ENCODE measurements around the gene CDC6.

The CDC6 gene

DNA sequence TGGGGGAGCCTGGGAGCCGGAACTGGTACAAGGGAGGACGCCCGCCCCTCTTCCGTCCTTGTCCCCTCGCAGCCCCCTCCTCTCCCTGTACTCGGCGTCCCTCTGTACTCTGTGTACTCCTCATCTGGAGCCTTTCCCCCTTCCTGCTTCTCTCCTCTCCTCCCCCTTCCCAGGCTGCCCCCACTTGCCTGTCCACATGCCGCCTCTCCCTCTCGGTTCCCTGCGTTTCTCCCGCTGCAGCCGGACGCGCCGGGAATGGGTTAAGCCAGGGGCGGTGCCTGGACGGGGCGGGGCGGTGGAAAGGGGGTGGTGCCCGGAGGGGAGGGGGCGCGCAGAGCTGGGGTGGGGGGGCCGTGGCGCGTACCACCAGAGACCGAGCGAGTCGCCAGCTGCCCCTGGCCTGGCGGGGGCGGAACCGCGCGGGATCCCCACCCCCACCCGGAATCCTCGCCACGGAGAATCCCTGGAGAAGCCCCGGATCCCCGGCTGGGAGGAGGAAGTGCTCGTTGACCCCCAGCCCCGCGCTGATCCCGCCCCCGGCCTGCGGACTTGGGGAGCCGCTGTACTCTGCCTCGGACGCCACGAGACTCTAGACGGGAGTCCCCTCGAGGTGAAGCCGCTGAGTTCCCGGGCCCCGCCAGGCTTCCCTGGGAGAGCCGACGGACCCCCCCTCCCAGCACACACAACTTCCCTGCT is 54.3 kb downstream of the CDC6 start:
- DNase-seq = peak; percentile 64

DNA sequence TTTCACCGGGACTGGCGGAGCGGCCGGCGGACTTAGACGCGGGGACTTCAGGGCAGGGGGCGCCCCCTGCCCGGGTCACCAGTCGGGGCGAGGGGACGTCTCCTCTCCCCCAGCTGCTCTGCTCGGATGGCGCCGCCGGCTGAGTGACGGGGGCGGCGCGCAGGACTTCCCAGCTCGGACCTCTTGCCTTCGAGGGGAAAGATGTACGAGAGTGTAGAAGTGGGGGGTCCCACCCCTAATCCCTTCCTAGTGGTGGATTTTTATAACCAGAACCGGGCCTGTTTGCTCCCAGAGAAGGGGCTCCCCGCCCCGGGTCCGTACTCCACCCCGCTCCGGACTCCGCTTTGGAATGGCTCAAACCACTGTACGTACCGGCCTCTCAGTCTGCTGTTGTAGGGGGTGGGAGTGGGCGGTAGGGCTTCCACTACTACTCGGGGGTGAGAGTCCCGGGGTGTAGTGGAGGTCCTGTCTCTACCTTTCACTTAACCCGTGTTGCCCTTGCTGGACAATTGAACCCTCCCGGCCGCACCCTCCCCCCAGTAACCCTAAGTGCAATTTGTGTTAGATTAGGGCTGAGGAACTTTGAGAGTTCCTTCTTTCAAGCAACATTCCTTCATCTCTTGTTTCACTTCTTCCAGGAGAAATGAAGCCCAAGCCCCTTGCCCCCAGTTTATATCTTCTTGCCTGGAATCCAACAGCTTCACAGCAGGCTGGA is 55.0 kb downstream of the CDC6 start:
- no peak for DNase-seq

- peak; percentile 76 for DNase-seq
Observed at GRCh38 chr17:40343219-40344119, 55.8 kb downstream of the CDC6 start.

DNA sequence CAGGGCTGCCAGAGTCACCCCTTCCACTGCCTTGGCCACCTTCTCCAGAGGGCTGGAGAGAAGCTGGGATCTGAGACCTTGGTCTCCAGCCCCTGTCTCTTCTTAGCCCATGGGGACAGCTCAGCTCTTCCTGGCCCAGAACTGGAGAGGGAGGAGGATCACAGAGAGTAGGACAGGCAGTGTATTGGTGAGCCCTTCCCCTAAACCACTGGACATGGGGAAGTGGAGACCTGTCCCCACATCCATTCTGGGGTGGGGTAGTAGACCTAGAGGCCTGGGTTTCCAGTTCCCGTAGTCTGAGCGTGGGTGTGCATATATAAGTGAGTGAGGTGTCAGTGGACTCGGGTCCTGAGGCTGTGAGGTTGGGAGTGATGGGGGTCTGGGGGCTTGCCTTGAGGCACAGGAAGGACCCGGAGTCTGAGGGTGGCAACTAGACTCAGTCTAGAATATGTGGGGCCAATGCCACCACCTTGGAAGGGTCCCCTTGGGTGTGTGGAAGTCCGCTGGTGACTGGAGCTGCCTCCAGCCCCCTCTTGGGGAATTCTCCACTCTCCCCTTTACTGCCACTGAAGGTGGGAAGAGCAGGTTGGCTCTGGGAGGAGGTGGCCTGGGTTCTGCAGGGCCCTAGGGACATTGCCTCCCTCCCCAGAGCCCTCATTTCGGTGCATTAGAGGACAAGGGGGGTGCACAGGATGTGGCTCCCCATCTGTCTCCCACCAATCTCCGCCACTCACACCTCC is 56.9 kb downstream of the CDC6 start:
- DNase-seq = no peak

GRCh38 chr17:40345161-40345993 is 57.7 kb downstream of the CDC6 start:
- DNase-seq = peak; percentile 49

- DNase-seq = no peak
Observed at GRCh38 chr17:40345994-40346764, 58.5 kb downstream of the CDC6 start.

DNA sequence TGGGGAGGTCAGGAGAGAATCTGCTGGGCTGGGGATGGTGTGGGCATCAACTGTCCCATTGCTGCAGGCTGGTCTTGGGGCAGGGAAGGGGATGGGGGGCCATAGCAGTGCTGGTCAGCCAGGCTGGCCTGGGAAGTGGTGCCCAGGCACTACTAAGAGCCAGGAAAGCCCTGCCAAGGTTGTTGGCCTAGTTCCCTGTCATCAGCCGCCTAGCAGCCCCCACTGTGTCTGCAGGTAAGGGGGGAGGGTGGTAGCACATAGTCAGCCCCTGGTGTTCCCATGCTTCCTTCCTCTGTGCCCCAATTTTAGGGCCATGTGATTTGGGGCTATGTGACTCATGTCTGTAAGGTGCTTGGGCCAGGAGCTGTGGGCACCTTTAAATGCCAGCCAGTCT is 59.1 kb downstream of the CDC6 start:
- no peak for DNase-seq

GRCh38 chr17:40347319-40348135 is 59.8 kb downstream of the CDC6 start:
- no peak for DNase-seq

DNA sequence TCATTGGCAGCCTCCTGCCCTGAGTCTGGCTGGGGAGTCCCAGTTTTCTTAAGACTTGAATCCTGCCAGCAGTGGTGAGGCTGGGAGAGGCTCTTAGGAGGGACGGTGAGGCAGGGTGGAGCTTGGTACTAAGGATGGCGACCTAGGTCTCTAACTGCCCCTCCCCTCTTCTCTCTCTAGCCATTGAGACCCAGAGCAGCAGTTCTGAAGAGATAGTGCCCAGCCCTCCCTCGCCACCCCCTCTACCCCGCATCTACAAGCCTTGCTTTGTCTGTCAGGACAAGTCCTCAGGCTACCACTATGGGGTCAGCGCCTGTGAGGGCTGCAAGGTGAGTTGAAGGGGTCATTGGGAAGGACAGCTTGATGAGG is 60.4 kb downstream of the CDC6 start:
- no peak for DNase-seq

- DNase-seq = no peak
Observed at GRCh38 chr17:40348562-40349476, 61.1 kb downstream of the CDC6 start.

- DNase-seq = no peak
Observed at GRCh38 chr17:40349477-40349894, 61.8 kb downstream of the CDC6 start.

DNA sequence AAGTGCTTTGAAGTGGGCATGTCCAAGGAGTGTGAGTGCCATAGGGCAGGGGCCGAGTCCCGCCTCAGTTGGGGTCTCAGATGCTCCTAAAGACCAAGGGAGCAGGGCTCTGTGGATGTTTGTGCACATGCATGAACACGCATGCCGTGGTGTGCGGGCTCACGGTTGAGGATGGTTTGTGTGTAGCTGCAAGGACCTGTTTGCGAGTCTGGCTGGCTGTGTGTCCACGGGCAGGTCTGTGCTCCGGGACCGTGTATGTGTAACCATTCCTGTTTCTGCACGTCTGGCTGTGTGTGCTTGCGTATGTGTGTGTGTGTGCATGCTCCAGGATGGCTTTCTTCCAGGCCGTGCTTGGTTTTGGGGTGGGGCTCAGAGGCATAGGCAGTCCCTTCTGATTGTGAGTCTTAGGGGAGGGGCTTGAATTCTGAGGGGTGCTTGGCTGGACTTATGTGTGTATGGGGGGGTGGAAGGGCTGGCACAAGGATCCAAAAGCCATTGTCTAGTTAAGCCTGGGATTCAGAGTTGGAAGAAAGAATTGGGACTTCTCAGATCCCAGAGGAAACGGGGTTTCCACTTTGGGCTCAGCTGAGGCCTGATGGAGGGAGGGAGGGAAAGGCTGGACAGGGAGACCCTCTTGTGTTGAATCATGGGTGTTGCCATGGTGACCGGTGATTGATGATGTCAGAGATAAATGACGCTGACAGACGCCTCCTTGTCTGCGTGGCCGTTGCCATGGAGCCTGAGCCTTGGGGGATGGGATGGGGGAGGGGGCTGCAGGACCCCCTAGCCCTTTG is 62.4 kb downstream of the CDC6 start:
- DNase-seq = no peak

DNA sequence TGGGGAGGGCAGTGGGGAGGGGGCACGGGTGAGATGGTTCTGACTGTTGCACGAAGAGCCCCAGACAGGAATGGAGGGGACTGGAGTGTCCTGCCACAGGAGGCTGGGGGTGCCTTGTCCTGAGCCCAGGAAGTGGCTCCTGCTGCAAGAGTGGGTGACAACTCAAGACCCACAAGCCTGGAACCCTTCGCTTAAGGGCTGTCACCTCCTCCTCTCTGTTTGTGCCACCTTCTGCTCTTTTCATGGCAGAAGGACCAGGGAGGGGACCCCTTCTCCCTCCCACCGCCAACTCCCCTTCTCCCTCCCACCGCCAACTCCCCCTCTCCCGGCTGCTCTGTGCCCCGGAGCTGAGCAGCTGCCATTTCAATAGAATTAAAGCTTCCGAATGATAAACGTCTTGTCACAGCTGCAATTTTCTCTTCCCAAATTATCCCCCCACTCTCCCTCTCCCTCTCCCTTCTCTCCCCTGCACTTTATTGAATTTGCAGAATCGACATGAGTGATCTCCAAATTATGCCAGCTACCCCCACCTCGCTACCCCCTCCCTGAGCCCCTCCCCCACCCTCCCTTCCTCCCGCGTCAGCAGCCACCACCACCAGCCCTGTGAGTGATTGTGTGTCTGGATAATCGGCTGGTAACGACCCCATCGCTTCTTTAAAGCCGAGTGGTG is 63.1 kb downstream of the CDC6 start:
- no peak for DNase-seq

DNA sequence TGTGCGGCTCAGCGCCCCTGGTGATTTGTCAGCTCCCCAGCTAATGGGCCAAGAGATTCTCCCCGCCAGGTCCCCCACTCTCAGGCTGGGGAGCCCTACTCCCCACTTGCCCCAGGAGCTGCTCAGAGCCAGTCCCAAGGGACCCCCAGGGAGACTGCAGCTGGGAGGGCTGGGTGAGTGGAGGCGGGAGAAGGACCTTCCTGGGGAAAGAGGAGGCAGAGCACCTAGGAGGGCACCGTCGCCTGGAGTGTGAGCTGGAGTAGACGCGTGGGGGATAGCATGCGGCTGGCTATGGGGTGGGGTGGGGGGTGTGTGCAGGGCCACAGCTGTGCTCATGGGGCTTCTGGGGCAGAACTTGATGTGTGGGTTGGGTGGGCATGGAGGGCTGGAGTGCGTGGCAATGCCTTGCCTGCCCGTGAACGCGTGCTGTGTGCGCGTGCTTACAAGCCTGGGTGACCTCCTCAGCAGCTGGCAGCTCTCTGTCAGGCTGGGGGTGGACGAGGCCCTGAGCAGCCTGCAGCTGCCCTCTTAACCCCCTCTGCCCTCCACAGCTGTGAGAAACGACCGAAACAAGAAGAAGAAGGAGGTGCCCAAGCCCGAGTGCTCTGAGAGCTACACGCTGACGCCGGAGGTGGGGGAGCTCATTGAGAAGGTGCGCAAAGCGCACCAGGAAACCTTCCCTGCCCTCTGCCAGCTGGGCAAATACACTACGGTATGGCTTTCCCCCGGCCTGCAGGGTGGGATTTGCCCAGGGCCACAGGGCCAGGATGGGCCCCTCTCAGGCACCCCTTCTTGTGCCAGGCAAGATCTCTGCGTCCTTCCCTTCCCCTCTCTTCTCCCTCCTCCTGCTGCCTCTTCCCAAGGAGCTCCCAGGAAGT is 63.9 kb downstream of the CDC6 start:
- DNase-seq = no peak

GRCh38 chr17:40352237-40352778 is 64.6 kb downstream of the CDC6 start:
- DNase-seq = no peak

GRCh38 chr17:40352779-40353394 is 65.2 kb downstream of the CDC6 start:
- no peak for DNase-seq

All from CD4-positive, alpha-beta T cell treated with Interferon gamma for 1 hour (primary cell).